RWPE2 (cell line): ENCODE measurements around the gene ASIC2.

Experiments
- ATAC-seq: fragments of 200-7000 bp; cut with Tn5 transposase; 3 replicates; pipeline ENCODE4 v1.9.1; 2021; ENCODE audit warnings: low read depth
- DNase-seq: peaks from one replicate; pipeline ENCODE4 v3.0.0-alpha.2; 2020; ENCODE audit warnings: low spot score
- H3K27ac ChIP-seq: fragments of 450-650 bp; 2 replicates; pipeline ENCODE4 v1.5.1; 2017; ENCODE audit warnings: mild to moderate bottlenecking; ENCODE audit not compliant: poor library complexity, severe bottlenecking
- H3K27me3 ChIP-seq: fragments of 250-450 bp; sonication (Bioruptor Pico); 2 replicates; pipeline ENCODE4 v1.5.1; 2021; ENCODE audit warnings: mild to moderate bottlenecking, moderate library complexity; ENCODE audit not compliant: insufficient read depth, poor library complexity, severe bottlenecking
- H3K36me3 ChIP-seq: fragments of 250-450 bp; sonication (Bioruptor Pico); 2 replicates; pipeline ENCODE4 v1.5.1; 2020; ENCODE audit warnings: low read depth, mild to moderate bottlenecking, moderate library complexity
- H3K4me1 ChIP-seq: fragments of 250-450 bp; sonication (Bioruptor Pico); 2 replicates; pipeline ENCODE4 v1.5.1; 2021; ENCODE audit warnings: mild to moderate bottlenecking, moderate library complexity; ENCODE audit not compliant: insufficient read depth, poor library complexity, severe bottlenecking
- H3K4me3 ChIP-seq: fragments of 250-450 bp; sonication (Bioruptor Pico); 2 replicates; pipeline ENCODE4 v1.5.1; 2021; ENCODE audit warnings: mild to moderate bottlenecking, moderate library complexity; ENCODE audit not compliant: severe bottlenecking
- H3K9me3 ChIP-seq: fragments of 250-450 bp; sonication (Bioruptor Pico); 2 replicates; pipeline ENCODE4 v1.5.1; 2021; ENCODE audit warnings: mild to moderate bottlenecking, moderate library complexity; ENCODE audit not compliant: severe bottlenecking
- CTCF ChIP-seq: fragments of 450-650 bp; IDR thresholded peaks from one replicate; pipeline ENCODE4 v1.5.1; 2017; ENCODE audit warnings: mild to moderate bottlenecking, moderate library complexity; ENCODE audit not compliant: poor library complexity, severe bottlenecking

ASIC2 gene

GRCh38 chr17:33046361-33047255, 246.5 kb downstream of the ASIC2 start:
- H3K9me3 ChIP-seq, result no peaks in the 10 kb centered on the region
- no peak overlapping the region for H3K4me3 ChIP-seq
- no peaks in the 10 kb centered on the region for H3K4me1 ChIP-seq
- no peak for TF ChIP-seq CTCF
- ATAC-seq (no peak), DNase-seq (no peak)
- H3K27me3 ChIP-seq, result no peaks in the 10 kb centered on the region
- H3K36me3 ChIP-seq, result no peaks in the 10 kb centered on the region
- no peak overlapping the region for H3K27ac ChIP-seq

DNA sequence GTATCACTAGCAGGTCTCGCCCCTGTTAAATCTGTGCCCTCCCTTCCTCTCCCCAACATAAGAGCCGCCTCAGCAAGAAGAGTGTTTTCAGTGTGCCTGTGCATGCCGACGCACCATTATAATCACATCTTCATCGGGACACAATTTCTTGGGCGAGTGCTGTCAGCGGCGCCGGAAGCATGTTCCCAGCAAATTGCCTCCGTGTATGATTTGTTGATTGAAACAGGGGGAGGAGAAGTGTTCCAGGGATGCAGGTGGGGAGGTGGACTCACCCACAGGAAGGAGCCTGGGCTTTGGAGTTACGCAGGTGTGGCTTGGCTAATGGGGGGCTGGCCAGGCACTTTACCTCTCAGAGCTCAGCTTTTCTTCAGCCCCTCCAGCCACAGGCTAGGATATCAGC, 247.9 kb downstream of the ASIC2 start:
- no peak for ATAC-seq
- no peak for TF ChIP-seq CTCF

GRCh38 chr17:33044771-33045170, 248.3 kb downstream of the ASIC2 start:
- no peak overlapping the region for H3K27ac ChIP-seq
- H3K4me3 ChIP-seq, result no peak overlapping the region
- H3K9me3 ChIP-seq, result no peaks in the 10 kb centered on the region
- no peaks in the 10 kb centered on the region for H3K27me3 ChIP-seq
- DNase-seq (no peak), ATAC-seq (no peak)
- no peaks in the 10 kb centered on the region for H3K36me3 ChIP-seq
- TF ChIP-seq CTCF, result no peak
- H3K4me1 ChIP-seq, result peaks cover under 1% of the 10 kb centered on the region

More for the DNA sequence above, 247.9 kb downstream of the ASIC2 start:
- H3K36me3 ChIP-seq, result no peaks in the 10 kb centered on the region
- no peaks in the 10 kb centered on the region for H3K9me3 ChIP-seq
- H3K4me1 ChIP-seq, result no peaks in the 10 kb centered on the region
- H3K4me3 ChIP-seq, result no peak overlapping the region
- DNase-seq, result no peak
- H3K27me3 ChIP-seq, result no peaks in the 10 kb centered on the region
- H3K27ac ChIP-seq, result no peak overlapping the region

- Histone ChIP-seq H3K4me3 (no peak overlapping the region), H3K36me3 (no peaks in the 10 kb centered on the region), H3K27ac (no peak overlapping the region), H3K27me3 (no peaks in the 10 kb centered on the region), H3K4me1 (peaks cover 4% of the 10 kb centered on the region), H3K9me3 (no peaks in the 10 kb centered on the region)
- TF ChIP-seq CTCF, result no peak
- DNase-seq (no peak), ATAC-seq (no peak)
These were observed 252.6 kb downstream of the ASIC2 start for GRCh38 chr17:33040461-33040860.

DNA sequence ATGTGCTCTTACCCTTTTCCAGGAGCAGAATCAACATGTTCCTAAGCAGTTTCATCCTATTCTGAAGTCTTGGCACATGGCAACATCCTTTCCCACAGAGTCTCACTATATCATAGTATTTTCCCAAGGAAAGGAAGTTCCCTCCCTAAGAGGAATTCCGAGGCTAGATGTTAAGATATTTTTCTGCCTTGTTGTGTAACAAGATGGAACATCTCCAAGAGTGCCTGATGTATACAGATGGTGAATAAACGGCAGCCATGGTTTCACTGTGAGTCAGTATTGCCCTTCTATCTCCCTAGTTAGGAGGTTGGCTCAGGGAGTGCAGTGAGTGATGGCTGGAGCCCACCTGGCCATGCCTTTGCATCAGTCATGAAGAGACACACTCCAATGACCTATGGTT, 253.2 kb downstream of the ASIC2 start:
- TF ChIP-seq CTCF, result no peak
- H3K4me3 ChIP-seq, result no peak overlapping the region
- H3K9me3 ChIP-seq, result no peaks in the 10 kb centered on the region
- ATAC-seq (peak; percentile 97), DNase-seq (no peak)
- no peaks in the 10 kb centered on the region for H3K27me3 ChIP-seq
- H3K4me1 ChIP-seq, result peaks cover 4% of the 10 kb centered on the region
- no peaks in the 10 kb centered on the region for H3K36me3 ChIP-seq
- peak overlapping the region; percentile 21 for H3K27ac ChIP-seq
